Peyer's patch (tissue), 4 donors: Measurements from ENCODE around the gene MAPK1.
"Not testable (repeated sequence)": the region's sequence is repeated elsewhere in the genome, so short reads cannot be mapped to it uniquely, and the experiment has no call there.

Experiments used
- POLR2A ChIP-seq, 2 donors: fragments of 450-650 bp; IDR thresholded peaks; one replicate each; pipeline ENCODE4 v1.5.1; 2017; ENCODE audit warnings: antibody characterized with exemption in 2 of 2, mild to moderate bottlenecking in 2 of 2, moderate library complexity in 2 of 2
- TF ChIP-seq, protein P1 (sequence below), 6 experiments: fragments of 450-650 bp in 4 of 6; fragments of 200-600 bp in 2 of 6; sonication (generic) in 1 of 6; IDR thresholded peaks; one replicate each; pipeline ENCODE4 v1.5.1; 2017 to 2019; ENCODE audit warnings: antibody characterized with exemption in 6 of 6, mild to moderate bottlenecking in 3 of 6, moderate library complexity in 1 of 6

DNA sequence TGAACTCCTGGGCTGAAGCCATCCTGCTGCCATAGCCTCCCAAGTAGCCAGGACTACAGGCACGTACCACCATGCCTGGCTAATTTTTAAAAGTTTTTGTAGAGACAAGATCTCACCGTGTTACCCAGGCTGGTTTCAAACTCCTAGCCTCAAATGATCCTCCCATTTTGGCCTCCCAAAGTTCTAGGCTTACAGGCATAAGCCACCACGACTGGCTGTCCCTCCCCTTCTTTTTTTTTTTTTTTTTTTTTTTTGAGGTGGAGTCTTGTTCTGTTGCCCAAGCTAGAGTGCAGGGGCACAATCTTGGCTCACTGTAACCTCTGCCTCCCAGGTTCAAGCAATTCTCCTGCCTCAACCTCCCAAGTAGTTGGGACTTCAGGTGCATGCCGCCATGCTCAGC is 7.5 kb upstream of the MAPK1 start:
- not testable (repeated sequence) for TF ChIP-seq POLR2A (IDR thresholded peaks at IDR 0.05)
- TF ChIP-seq, protein P1, sequence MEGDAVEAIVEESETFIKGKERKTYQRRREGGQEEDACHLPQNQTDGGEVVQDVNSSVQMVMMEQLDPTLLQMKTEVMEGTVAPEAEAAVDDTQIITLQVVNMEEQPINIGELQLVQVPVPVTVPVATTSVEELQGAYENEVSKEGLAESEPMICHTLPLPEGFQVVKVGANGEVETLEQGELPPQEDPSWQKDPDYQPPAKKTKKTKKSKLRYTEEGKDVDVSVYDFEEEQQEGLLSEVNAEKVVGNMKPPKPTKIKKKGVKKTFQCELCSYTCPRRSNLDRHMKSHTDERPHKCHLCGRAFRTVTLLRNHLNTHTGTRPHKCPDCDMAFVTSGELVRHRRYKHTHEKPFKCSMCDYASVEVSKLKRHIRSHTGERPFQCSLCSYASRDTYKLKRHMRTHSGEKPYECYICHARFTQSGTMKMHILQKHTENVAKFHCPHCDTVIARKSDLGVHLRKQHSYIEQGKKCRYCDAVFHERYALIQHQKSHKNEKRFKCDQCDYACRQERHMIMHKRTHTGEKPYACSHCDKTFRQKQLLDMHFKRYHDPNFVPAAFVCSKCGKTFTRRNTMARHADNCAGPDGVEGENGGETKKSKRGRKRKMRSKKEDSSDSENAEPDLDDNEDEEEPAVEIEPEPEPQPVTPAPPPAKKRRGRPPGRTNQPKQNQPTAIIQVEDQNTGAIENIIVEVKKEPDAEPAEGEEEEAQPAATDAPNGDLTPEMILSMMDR (IDR thresholded peaks at IDR 0.05): not testable (repeated sequence)
